Measurements from ENCODE around the gene MFAP3L.

Gene MFAP3L

DNA sequence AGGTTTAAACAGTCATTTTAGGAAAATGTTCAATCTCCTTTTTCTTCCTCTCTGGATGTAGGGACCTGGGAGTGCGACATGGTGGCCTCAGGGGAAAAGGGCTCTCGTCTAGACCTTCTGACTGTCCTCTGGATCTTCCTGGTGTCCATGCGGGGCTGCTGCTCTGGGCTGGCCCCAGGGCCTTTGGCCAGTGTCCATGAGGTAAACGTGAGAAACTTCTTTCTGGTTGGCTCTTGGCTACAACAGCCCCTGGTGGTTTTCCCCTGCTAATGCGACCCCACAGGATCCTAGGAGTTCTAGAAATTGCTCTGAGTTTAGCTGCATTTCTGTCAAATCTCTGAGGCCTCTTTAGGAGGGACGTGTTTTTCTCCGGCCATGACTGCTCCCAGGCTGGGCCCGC lies 85.7 kb downstream of the MFAP3L start:
- DNase-seq (ENCODE audit: low read depth), result no peak
